ENCODE data around the gene RASA3. TPM values are rescaled to one million over a fixed set of nuclear protein-coding genes. Genes with fewer than 3 reads are reported as not detected.

The RASA3 gene
- total RNA-seq, 1 experiment from 2014 or later = 18.6 TPM

DNA sequence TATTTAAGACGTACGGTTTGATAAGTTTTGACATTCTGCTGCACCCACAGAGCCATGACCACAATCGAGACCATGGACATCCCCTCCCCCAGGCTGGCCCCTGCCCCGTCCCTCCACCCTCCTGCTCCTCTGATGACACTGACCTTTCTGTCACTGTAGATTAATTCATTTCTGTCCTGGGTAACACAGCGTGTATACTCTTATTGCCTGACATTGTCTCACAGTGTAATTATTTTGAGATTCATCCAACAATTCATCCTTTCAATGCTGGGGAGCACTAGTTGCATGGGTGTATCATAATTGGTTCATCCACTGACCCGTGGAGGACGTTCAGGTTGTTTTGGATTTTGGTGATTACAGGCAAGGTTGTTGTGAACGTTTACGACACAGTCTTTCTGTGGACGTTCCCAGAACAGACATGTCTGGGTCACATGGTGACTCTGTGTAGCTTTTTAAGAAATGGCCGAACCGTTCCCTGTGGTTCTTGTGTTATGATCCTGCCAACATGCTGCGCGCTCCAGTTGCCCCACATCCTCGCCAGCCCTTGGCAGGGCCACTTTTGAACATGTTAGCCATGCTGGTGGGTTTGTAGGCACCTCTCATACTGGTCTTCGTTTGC is 200.5 kb downstream of the RASA3 start:
- TF ChIP-seq ZFX (IDR thresholded peaks at IDR 0.05) (no peak), JUND (IDR thresholded peaks at IDR 0.05) (no peak), ELF1 (IDR thresholded peaks at IDR 0.05; ENCODE audit: borderline replicate concordance, low read depth) (no peak)
- no peak for DNase-seq (ENCODE audit: low read depth, low spot score)
- intact Hi-C loops (cut with micrococcal nuclease) = no loop called here

DNA sequence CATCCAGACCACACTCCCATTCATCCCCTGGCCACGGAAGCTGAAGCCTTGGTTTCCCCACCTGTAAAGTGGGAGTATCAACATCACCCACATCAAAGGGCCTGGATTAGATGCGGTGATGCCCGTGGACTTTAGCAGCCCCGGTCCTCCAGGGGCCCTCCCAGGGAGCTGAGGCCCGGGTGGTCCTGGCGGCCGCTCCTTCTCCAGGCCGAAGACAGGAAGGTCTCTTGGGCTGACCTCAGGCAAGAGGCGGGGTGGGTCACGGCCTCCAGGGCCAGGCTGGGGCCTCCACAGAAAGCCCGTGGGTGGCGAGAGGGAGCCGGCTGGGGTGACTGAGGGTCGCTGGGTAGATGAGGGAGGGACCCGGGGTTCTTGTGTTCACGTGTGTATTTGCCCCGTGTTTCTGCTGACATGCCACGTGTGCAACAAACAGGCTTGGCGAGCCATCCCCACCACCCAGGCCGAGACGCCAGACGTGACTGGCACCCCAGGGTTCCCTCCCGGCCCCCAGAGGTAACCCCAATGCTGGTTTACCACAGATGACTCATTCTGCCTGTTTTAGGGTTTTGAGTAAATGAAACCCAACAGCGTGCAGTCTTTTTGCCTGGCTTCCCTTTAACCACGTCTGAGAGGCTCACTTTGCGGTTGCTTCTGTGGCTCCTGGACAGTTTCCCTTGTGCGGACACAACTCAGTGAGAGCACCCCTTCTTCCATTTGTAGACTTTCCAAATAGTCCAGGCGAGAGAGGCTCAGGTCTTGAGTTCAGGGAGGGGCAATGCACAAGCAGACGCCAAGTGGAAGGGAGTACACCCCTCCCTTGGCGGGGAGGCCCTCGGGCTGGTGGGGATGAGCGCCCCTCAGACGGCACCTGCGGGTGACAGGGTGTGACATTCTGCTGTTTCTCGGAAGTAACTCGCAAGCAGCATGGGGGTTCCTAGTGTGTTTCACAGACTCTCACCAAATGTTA is 201.5 kb downstream of the RASA3 start:
- no peaks in the 10 kb centered on the region for H3K79me2 ChIP-seq (ENCODE audit: insufficient read depth, low read length)
- no peak overlapping the region for H3K4me3 ChIP-seq (replicated peaks in 1 of 2; ENCODE audit: low read depth in 1 of 2, low read length in 2 of 2)
- H4K20me1 ChIP-seq (ENCODE audit: insufficient read depth) = no peaks in the 10 kb centered on the region
- intact Hi-C loops (cut with micrococcal nuclease) = no loop called here
- H3K9me3 ChIP-seq (ENCODE audit: control insufficient read depth in 1 of 2, insufficient read depth in 1 of 2, low read depth in 1 of 2, low read length in 2 of 2) = no peaks in the 10 kb centered on the region
- no peaks in the 10 kb centered on the region for H3K4me1 ChIP-seq (ENCODE audit: control insufficient read depth in 1 of 2, insufficient read depth in 2 of 2, low read length in 2 of 2)
- RAD21 ChIA-PET (ENCODE audit: low non-redundant PET in 1 of 2, low total read pairs in 2 of 2, uncharacterized antibody in 2 of 2, unreplicated experiment in 2 of 2) = no interaction called here
- TF ChIP-seq SRF (IDR thresholded peaks at IDR 0.05; ENCODE audit: low read depth) (no peak), JUND (IDR thresholded peaks at IDR 0.05) (no peak), SP1 (IDR thresholded peaks at IDR 0.05; ENCODE audit: low read depth) (no peak), CBX3 (IDR thresholded peaks at IDR 0.05; ENCODE audit: low read depth) (no peak), ZNF274 (IDR thresholded peaks at IDR 0.05; ENCODE audit: low read depth, low read length) (no peak), ELF1 (IDR thresholded peaks at IDR 0.05; ENCODE audit: borderline replicate concordance, low read depth) (no peak), SIN3A (IDR thresholded peaks at IDR 0.05; ENCODE audit: low read depth) (no peak), EZH2phosphoT487 (IDR thresholded peaks at IDR 0.05; ENCODE audit: borderline replicate concordance) (no peak), TCF7L2 (IDR thresholded peaks at IDR 0.05; ENCODE audit: borderline replicate concordance, extremely low read depth, insufficient read depth, insufficient read length) (no peak), FOSL1 (IDR thresholded peaks at IDR 0.05; ENCODE audit: low read depth) (no peak), POLR2AphosphoS5 (IDR thresholded peaks at IDR 0.05; ENCODE audit: low read depth, low read length) (no peak)
- TF ChIP-seq, protein P1, sequence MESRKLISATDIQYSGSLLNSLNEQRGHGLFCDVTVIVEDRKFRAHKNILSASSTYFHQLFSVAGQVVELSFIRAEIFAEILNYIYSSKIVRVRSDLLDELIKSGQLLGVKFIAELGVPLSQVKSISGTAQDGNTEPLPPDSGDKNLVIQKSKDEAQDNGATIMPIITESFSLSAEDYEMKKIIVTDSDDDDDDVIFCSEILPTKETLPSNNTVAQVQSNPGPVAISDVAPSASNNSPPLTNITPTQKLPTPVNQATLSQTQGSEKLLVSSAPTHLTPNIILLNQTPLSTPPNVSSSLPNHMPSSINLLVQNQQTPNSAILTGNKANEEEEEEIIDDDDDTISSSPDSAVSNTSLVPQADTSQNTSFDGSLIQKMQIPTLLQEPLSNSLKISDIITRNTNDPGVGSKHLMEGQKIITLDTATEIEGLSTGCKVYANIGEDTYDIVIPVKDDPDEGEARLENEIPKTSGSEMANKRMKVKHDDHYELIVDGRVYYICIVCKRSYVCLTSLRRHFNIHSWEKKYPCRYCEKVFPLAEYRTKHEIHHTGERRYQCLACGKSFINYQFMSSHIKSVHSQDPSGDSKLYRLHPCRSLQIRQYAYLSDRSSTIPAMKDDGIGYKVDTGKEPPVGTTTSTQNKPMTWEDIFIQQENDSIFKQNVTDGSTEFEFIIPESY (IDR thresholded peaks at IDR 0.05; ENCODE audit: extremely low read depth, insufficient replicate concordance, low read length) = no peak
- TF ChIP-seq, protein P2, sequence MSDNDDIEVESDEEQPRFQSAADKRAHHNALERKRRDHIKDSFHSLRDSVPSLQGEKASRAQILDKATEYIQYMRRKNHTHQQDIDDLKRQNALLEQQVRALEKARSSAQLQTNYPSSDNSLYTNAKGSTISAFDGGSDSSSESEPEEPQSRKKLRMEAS (IDR thresholded peaks at IDR 0.05) = no peak
- CTCF ChIA-PET = no interaction called here
- H3K4me2 ChIP-seq (ENCODE audit: low read length) = no peak overlapping the region
- DNase-seq (ENCODE audit: low read depth, low spot score) (no peak), ATAC-seq (no peak)
- H2AFZ ChIP-seq (ENCODE audit: low read depth, low read length, poor library complexity, severe bottlenecking) = no peak overlapping the region
- no peak overlapping the region for H3K9ac ChIP-seq (ENCODE audit: low read length)
- no peaks in the 10 kb centered on the region for H3K27me3 ChIP-seq (ENCODE audit: insufficient read depth, low read length)
- H3K27ac ChIP-seq (ENCODE audit: low read depth, low read length) = no peak overlapping the region
- POLR2A ChIA-PET = no interaction called here
- no peaks in the 10 kb centered on the region for H3K9me2 ChIP-seq (ENCODE audit: insufficient read depth)
- no TSS peak for BruUV-seq (replicated peaks)
- H3K36me3 ChIP-seq (ENCODE audit: control insufficient read depth in 1 of 2, insufficient read depth in 2 of 2, low read length in 2 of 2) = no peaks in the 10 kb centered on the region

More for the DNA sequence above, 200.5 kb downstream of the RASA3 start:
- no peak overlapping the region for H3K27ac ChIP-seq (ENCODE audit: low read depth, low read length)
- no peak overlapping the region for H2AFZ ChIP-seq (ENCODE audit: low read depth, low read length, poor library complexity, severe bottlenecking)
- POLR2A ChIA-PET = no interaction called here
- H4K20me1 ChIP-seq (ENCODE audit: insufficient read depth) = no peaks in the 10 kb centered on the region
- H3K9me3 ChIP-seq (ENCODE audit: control insufficient read depth in 1 of 2, insufficient read depth in 1 of 2, low read depth in 1 of 2, low read length in 2 of 2) = no peaks in the 10 kb centered on the region
- H3K9ac ChIP-seq (ENCODE audit: low read length) = no peak overlapping the region
- no peak for ATAC-seq
- H3K9me2 ChIP-seq (ENCODE audit: insufficient read depth) = no peaks in the 10 kb centered on the region
- RAD21 ChIA-PET (ENCODE audit: low non-redundant PET in 1 of 2, low total read pairs in 2 of 2, uncharacterized antibody in 2 of 2, unreplicated experiment in 2 of 2) = no interaction called here
- BruUV-seq (replicated peaks) = no TSS peak
- CTCF ChIA-PET = no interaction called here
- H3K36me3 ChIP-seq (ENCODE audit: control insufficient read depth in 1 of 2, insufficient read depth in 2 of 2, low read length in 2 of 2) = no peaks in the 10 kb centered on the region
- H3K79me2 ChIP-seq (ENCODE audit: insufficient read depth, low read length) = no peaks in the 10 kb centered on the region
- H3K4me3 ChIP-seq (replicated peaks in 1 of 2; ENCODE audit: low read depth in 1 of 2, low read length in 2 of 2) = no peak overlapping the region
- H3K27me3 ChIP-seq (ENCODE audit: insufficient read depth, low read length) = no peaks in the 10 kb centered on the region
- no peak overlapping the region for H3K4me2 ChIP-seq (ENCODE audit: low read length)
- H3K4me1 ChIP-seq (ENCODE audit: control insufficient read depth in 1 of 2, insufficient read depth in 2 of 2, low read length in 2 of 2) = no peaks in the 10 kb centered on the region

Data from HCT116 (cell line).